GM23338 (cell line): Measurements from ENCODE around the gene ADAM10. TPM values are rescaled to one million over a fixed set of nuclear protein-coding genes. Genes with fewer than 3 reads are reported as not detected.
A peak's percentile ranks its signal among the peaks of the same experiment; 100 is the strongest.

Experiments used
- ATAC-seq: fragments of 200-7000 bp; cut with Tn5 transposase; 3 replicates; pipeline ENCODE4 v1.9.1; 2020
- DNase-seq: peaks from one replicate; pipeline ENCODE4 v3.0.0-alpha.2; 2015; ENCODE audit warnings: low spot score
- H2AFZ ChIP-seq: fragments of 200-600 bp; sonication (generic); 2 replicates; pipeline ENCODE4 v1.8.0; 2016; ENCODE audit warnings: antibody characterized with exemption, mild to moderate bottlenecking, moderate library complexity
- H3F3A ChIP-seq: fragments of 200-600 bp; sonication (generic); replicated peaks from 2 replicates; pipeline ENCODE4 v1.8.0; 2017; ENCODE audit warnings: antibody characterized with exemption, mixed run types, low read depth
- H3K27ac ChIP-seq: fragments of 200-600 bp; sonication (generic); 2 replicates; pipeline ENCODE4 v1.6.1; 2016; ENCODE audit warnings: low read depth
- H3K27me3 ChIP-seq: fragments of 200-600 bp; sonication (generic); 2 replicates; pipeline ENCODE4 v1.8.0; 2016; ENCODE audit warnings: mild to moderate bottlenecking, mixed run types, moderate library complexity; ENCODE audit not compliant: insufficient read depth
- H3K36me3 ChIP-seq: fragments of 200-600 bp; sonication (generic); 2 replicates; pipeline ENCODE4 v1.8.0; 2016; ENCODE audit warnings: mild to moderate bottlenecking; ENCODE audit not compliant: insufficient read depth
- H3K4me1 ChIP-seq: fragments of 200-600 bp; sonication (generic); 2 replicates; pipeline ENCODE4 v1.8.0; 2016; ENCODE audit warnings: mild to moderate bottlenecking, moderate library complexity; ENCODE audit not compliant: insufficient read depth
- H3K4me2 ChIP-seq: fragments of 200-600 bp; sonication (generic); 2 replicates; pipeline ENCODE4 v1.7.1; 2017; ENCODE audit warnings: mixed run types
- H3K4me3 ChIP-seq: fragments of 200-600 bp; sonication (generic); 2 replicates; pipeline ENCODE4 v1.6.1; 2016; ENCODE audit warnings: mixed run types
- H3K79me2 ChIP-seq: fragments of 200-600 bp; sonication (generic); replicated peaks from 2 replicates; pipeline ENCODE4 v1.8.0; 2017; ENCODE audit warnings: mild to moderate bottlenecking; ENCODE audit not compliant: insufficient read depth
- H3K9me2 ChIP-seq: fragments of 200-600 bp; sonication (generic); 2 replicates; pipeline ENCODE4 v1.8.0; 2017; ENCODE audit not compliant: insufficient read depth
- H4K20me1 ChIP-seq: fragments of 200-600 bp; sonication (generic); replicated peaks from 2 replicates; pipeline ENCODE4 v1.8.0; 2017; ENCODE audit warnings: mild to moderate bottlenecking; ENCODE audit not compliant: insufficient read depth
- H3K27ac Mint-ChIP-seq: 2 replicates; pipeline ENCODE4 v1.8.0; 2020; ENCODE audit warnings: inconsistent platforms, mild to moderate bottlenecking, moderate library complexity, mixed read lengths
- H3K27me3 Mint-ChIP-seq: 3 replicates; pipeline ENCODE4 v1.8.0; 2022; ENCODE audit warnings: low read depth, mild to moderate bottlenecking, moderate library complexity, mixed read lengths, inconsistent platforms; ENCODE audit not compliant: insufficient read depth, poor library complexity
- H3K36me3 Mint-ChIP-seq: 3 replicates; pipeline ENCODE4 v1.8.0; 2021; ENCODE audit warnings: low read depth, mild to moderate bottlenecking, inconsistent platforms, moderate library complexity, mixed read lengths
- H3K4me1 Mint-ChIP-seq: 3 replicates; pipeline ENCODE4 v1.8.0; 2020; ENCODE audit warnings: mild to moderate bottlenecking, inconsistent platforms, mixed read lengths
- H3K4me3 Mint-ChIP-seq: 3 replicates; pipeline ENCODE4 v1.8.0; 2021; ENCODE audit warnings: moderate library complexity, mild to moderate bottlenecking, inconsistent platforms, mixed read lengths
- H3K9me3 Mint-ChIP-seq: 3 replicates; pipeline ENCODE4 v1.8.0; 2020; ENCODE audit warnings: moderate library complexity, mild to moderate bottlenecking, inconsistent platforms, mixed read lengths
- CREB1 ChIP-seq: fragments of 250-450 bp; sonication (Bioruptor Pico); IDR thresholded peaks from 2 replicates; pipeline ENCODE4 v1.5.0; 2020; ENCODE audit warnings: low read depth, mild to moderate bottlenecking, moderate library complexity
- ETS1 ChIP-seq: IDR thresholded peaks from 2 replicates; pipeline ENCODE4 v1.6.1; 2016; ENCODE audit warnings: antibody characterized with exemption
- POLR2AphosphoS5 ChIP-seq: IDR thresholded peaks from 2 replicates; pipeline ENCODE4 v1.6.1; 2016; ENCODE audit warnings: antibody characterized with exemption, low read depth
- STAT1 ChIP-seq: IDR thresholded peaks from one replicate; pipeline ENCODE4 v1.6.1; 2016; ENCODE audit warnings: antibody characterized with exemption; ENCODE audit not compliant: unreplicated experiment
- ZNF114 ChIP-seq: fragments of 250-450 bp; sonication (Bioruptor Pico); IDR thresholded peaks from 2 replicates; pipeline ENCODE4 v1.5.0; 2020; ENCODE audit warnings: mild to moderate bottlenecking, moderate library complexity
- ZNF331 ChIP-seq: fragments of 250-450 bp; sonication (Bioruptor Pico); IDR thresholded peaks from 2 replicates; pipeline ENCODE4 v1.5.0; 2020; ENCODE audit warnings: low read depth, mild to moderate bottlenecking, moderate library complexity
- ZNF462 ChIP-seq: fragments of 250-450 bp; sonication (Bioruptor Pico); IDR thresholded peaks from 2 replicates; pipeline ENCODE4 v1.5.0; 2020; ENCODE audit warnings: mild to moderate bottlenecking, moderate library complexity
- polyA plus RNA-seq: library from polyadenylated mRNA; unstranded; fragments of >200 nt; fragmentation: Nextera tagmentation; extraction: Ambion mirVana; gene quantifications from 2 replicates; pipeline ENCODE4 v1.2.1, GENCODE V29; 2016
- total RNA-seq: library from RNA; depleted of rRNA; stranded (reverse); fragments of >200 nt; shearing (Covaris generic); gene quantifications from 2 replicates; pipeline ENCODE4 v1.2.3, GENCODE V29; 2014
- TF ChIP-seq, protein P1 (sequence below), 2 experiments: fragments of 200-600 bp in 1 of 2; sonication (generic) in 1 of 2; conservative IDR thresholded peaks; 2 replicates each; pipeline versions ENCODE4 v1.5.1 to v1.6.1; 2016 to 2017; ENCODE audit warnings: antibody characterized with exemption in 2 of 2, low read depth in 2 of 2, mild to moderate bottlenecking in 2 of 2, moderate library complexity in 1 of 2

Gene ADAM10
- total and polyA plus RNA-seq, 2 experiments from 2014 or later: 25.0 to 114 TPM

DNA sequence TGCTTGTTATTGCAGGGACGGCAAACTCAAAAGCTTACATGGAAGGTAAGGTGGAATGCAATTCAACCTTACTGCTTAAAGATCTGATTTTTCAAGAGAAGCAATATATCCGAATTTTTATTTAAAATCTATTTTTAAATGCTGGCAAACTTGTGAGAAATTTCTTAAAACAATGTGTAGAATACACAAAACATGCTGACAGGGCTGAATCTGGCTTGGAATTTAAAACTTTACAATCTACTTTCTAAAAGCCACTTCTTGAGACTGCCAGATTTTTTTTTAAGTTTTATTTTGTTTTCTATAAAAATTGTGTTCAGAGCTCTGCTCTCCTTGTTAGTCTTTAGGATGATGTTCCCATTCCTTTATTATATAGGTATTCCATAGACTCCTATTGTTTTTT lies 146.7 kb downstream of the ADAM10 start (continued):
- TF ChIP-seq POLR2AphosphoS5: no peak
- TF ChIP-seq, protein P1, sequence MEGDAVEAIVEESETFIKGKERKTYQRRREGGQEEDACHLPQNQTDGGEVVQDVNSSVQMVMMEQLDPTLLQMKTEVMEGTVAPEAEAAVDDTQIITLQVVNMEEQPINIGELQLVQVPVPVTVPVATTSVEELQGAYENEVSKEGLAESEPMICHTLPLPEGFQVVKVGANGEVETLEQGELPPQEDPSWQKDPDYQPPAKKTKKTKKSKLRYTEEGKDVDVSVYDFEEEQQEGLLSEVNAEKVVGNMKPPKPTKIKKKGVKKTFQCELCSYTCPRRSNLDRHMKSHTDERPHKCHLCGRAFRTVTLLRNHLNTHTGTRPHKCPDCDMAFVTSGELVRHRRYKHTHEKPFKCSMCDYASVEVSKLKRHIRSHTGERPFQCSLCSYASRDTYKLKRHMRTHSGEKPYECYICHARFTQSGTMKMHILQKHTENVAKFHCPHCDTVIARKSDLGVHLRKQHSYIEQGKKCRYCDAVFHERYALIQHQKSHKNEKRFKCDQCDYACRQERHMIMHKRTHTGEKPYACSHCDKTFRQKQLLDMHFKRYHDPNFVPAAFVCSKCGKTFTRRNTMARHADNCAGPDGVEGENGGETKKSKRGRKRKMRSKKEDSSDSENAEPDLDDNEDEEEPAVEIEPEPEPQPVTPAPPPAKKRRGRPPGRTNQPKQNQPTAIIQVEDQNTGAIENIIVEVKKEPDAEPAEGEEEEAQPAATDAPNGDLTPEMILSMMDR (conservative IDR thresholded peaks at IDR 0.05; ENCODE audit: low read depth in 2 of 2): no peak
- TF ChIP-seq ZNF331: no peak
- TF ChIP-seq CREB1 (CRISPR knock-in tag): no peak

- H3K27me3 ChIP-seq: no peaks in the 10 kb centered on the region
- no peaks in the 10 kb centered on the region for H3K9me3 Mint-ChIP-seq
- peaks cover 4% of the 10 kb centered on the region; the same call in 1 of the 2 replicates for H3K4me1 ChIP-seq
- peaks cover 12% of the 10 kb centered on the region; the same call in 2 of the 3 replicates for H3K4me1 Mint-ChIP-seq
- DNase-seq: no peak
- H3K36me3 ChIP-seq: no peaks in the 10 kb centered on the region
- no peaks in the 10 kb centered on the region for H3F3A ChIP-seq
- no peaks in the 10 kb centered on the region for H3K79me2 ChIP-seq
- peak overlapping the region; percentile 81; the same call in 1 of the 2 replicates for H3K27ac ChIP-seq
- H3K4me3 Mint-ChIP-seq: no peak overlapping the region
- no peaks in the 10 kb centered on the region for H3K27me3 Mint-ChIP-seq
- no peak overlapping the region for H3K4me3 ChIP-seq
- peaks cover 5% of the 10 kb centered on the region; the same call in 2 of the 3 replicates for H3K36me3 Mint-ChIP-seq
- no peaks in the 10 kb centered on the region for H4K20me1 ChIP-seq
- H3K4me2 ChIP-seq: no peak overlapping the region
- TF ChIP-seq ZNF462 (CRISPR knock-in tag) (no peak), ZNF114 (no peak), ETS1 (no peak), STAT1 (no peak)
- no peak overlapping the region for H2AFZ ChIP-seq
- H3K27ac Mint-ChIP-seq: peak overlapping the region; percentile 51
- ATAC-seq: peak; percentile 35; the same call in 2 of the 3 replicates
- H3K9me2 ChIP-seq: no peaks in the 10 kb centered on the region
These were observed 150.7 kb downstream of the ADAM10 start for GRCh38 chr15:58598829-58599210.
